Measurements from ENCODE around the gene SPSB1. TPM values are rescaled to one million over a fixed set of nuclear protein-coding genes. Genes with fewer than 3 reads are reported as not detected.

The SPSB1 gene
- total RNA-seq, 1 donor from 2014 or later = 78.6 TPM

GRCh38 chr1:9374748-9375341 lies 82.2 kb downstream of the SPSB1 start:
- TF ChIP-seq, protein P1, sequence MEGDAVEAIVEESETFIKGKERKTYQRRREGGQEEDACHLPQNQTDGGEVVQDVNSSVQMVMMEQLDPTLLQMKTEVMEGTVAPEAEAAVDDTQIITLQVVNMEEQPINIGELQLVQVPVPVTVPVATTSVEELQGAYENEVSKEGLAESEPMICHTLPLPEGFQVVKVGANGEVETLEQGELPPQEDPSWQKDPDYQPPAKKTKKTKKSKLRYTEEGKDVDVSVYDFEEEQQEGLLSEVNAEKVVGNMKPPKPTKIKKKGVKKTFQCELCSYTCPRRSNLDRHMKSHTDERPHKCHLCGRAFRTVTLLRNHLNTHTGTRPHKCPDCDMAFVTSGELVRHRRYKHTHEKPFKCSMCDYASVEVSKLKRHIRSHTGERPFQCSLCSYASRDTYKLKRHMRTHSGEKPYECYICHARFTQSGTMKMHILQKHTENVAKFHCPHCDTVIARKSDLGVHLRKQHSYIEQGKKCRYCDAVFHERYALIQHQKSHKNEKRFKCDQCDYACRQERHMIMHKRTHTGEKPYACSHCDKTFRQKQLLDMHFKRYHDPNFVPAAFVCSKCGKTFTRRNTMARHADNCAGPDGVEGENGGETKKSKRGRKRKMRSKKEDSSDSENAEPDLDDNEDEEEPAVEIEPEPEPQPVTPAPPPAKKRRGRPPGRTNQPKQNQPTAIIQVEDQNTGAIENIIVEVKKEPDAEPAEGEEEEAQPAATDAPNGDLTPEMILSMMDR (IDR thresholded peaks at IDR 0.05; ENCODE audit: partially characterized antibody, unreplicated experiment) = no peak
- peak overlapping the region; percentile 25 for H3K27ac Mint-ChIP-seq (ENCODE audit: unreplicated experiment)
- no peaks in the 10 kb centered on the region for H3K36me3 Mint-ChIP-seq (ENCODE audit: unreplicated experiment)
- peak overlapping the region; percentile 57 for H3K4me3 Mint-ChIP-seq (ENCODE audit: unreplicated experiment)
- peaks cover 44% of the 10 kb centered on the region for H3K4me1 Mint-ChIP-seq (ENCODE audit: low read depth, unreplicated experiment)
- H3K9me3 Mint-ChIP-seq (ENCODE audit: unreplicated experiment) = peaks cover 3% of the 10 kb centered on the region
- peaks cover 23% of the 10 kb centered on the region for H3K27me3 Mint-ChIP-seq (ENCODE audit: unreplicated experiment)
- no peak for DNase-seq

GRCh38 chr1:9375912-9376311 lies 83.2 kb downstream of the SPSB1 start:
- H3K36me3 Mint-ChIP-seq (ENCODE audit: unreplicated experiment) = no peaks in the 10 kb centered on the region
- DNase-seq = no peak
- H3K9me3 Mint-ChIP-seq (ENCODE audit: unreplicated experiment) = peaks cover 5% of the 10 kb centered on the region
- H3K4me1 Mint-ChIP-seq (ENCODE audit: low read depth, unreplicated experiment) = peaks cover 41% of the 10 kb centered on the region
- no peak overlapping the region for H3K4me3 Mint-ChIP-seq (ENCODE audit: unreplicated experiment)
- TF ChIP-seq, protein P1 (IDR thresholded peaks at IDR 0.05; ENCODE audit: partially characterized antibody, unreplicated experiment) = no peak
- no peak overlapping the region for H3K27ac Mint-ChIP-seq (ENCODE audit: unreplicated experiment)
- peaks cover 19% of the 10 kb centered on the region for H3K27me3 Mint-ChIP-seq (ENCODE audit: unreplicated experiment)

DNA sequence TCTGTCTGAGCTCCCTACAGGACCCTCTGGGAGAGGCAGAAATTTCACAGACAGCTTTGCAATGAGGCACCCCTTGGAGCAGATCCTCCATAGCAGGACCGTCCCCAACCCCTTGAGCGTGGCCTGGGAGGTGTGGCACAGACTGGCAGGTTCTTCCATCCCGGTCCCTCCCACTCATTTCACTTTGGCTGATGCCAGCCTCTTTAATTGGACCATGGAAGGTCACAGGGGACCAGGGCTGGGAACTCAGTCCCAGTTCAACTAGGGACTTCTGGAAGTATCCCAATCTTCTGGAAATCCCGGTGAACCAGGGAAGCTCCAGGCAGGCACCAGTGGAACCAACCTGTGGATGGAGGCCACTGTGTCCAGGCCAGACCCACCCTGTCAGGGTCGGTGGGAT lies 83.7 kb downstream of the SPSB1 start:
- Mint-ChIP-seq H3K27me3 (ENCODE audit: unreplicated experiment) (peaks cover 21% of the 10 kb centered on the region), H3K27ac (ENCODE audit: unreplicated experiment) (no peak overlapping the region), H3K36me3 (ENCODE audit: unreplicated experiment) (no peaks in the 10 kb centered on the region), H3K9me3 (ENCODE audit: unreplicated experiment) (peaks cover 5% of the 10 kb centered on the region), H3K4me3 (ENCODE audit: unreplicated experiment) (no peak overlapping the region), H3K4me1 (ENCODE audit: low read depth, unreplicated experiment) (peaks cover 37% of the 10 kb centered on the region)
- TF ChIP-seq, protein P1 (IDR thresholded peaks at IDR 0.05; ENCODE audit: partially characterized antibody, unreplicated experiment) = no peak
- no peak for DNase-seq

DNA sequence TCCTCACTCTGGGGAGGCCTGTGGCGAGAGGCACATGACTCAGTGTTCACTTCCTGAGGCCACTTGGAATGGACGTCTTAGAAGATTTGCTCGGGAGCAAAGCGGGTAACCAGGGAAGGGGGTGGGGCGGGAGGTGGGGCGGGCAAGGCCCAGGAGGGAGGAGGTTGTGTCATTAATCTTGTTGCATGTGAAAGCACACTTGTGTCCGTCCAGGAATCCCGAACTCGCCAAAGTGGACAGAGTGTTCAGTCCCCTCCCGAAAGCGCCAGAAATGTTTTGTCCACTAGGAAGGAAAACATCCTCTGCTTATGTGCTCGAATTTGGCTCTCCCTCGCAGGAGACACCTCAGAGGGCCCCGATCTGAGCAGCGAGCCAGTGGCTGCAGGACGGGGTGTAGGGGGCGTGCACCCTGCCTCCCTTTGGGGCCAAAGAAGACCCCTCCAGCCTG lies 84.2 kb downstream of the SPSB1 start:
- H3K27ac Mint-ChIP-seq (ENCODE audit: unreplicated experiment) = no peak overlapping the region

GRCh38 chr1:9378801-9379200 lies 86.1 kb downstream of the SPSB1 start:
- Mint-ChIP-seq H3K4me1 (ENCODE audit: low read depth, unreplicated experiment) (peaks cover 23% of the 10 kb centered on the region), H3K36me3 (ENCODE audit: unreplicated experiment) (no peaks in the 10 kb centered on the region), H3K27me3 (ENCODE audit: unreplicated experiment) (peaks cover 19% of the 10 kb centered on the region), H3K27ac (ENCODE audit: unreplicated experiment) (no peak overlapping the region), H3K4me3 (ENCODE audit: unreplicated experiment) (no peak overlapping the region), H3K9me3 (ENCODE audit: unreplicated experiment) (peaks cover 4% of the 10 kb centered on the region)
- DNase-seq = no peak
- TF ChIP-seq, protein P1 (IDR thresholded peaks at IDR 0.05; ENCODE audit: partially characterized antibody, unreplicated experiment) = no peak

More for the DNA sequence above, 84.2 kb downstream of the SPSB1 start:
- no peaks in the 10 kb centered on the region for H3K36me3 Mint-ChIP-seq (ENCODE audit: unreplicated experiment)
- TF ChIP-seq, protein P1 (IDR thresholded peaks at IDR 0.05; ENCODE audit: partially characterized antibody, unreplicated experiment) = no peak
- peaks cover 21% of the 10 kb centered on the region for H3K27me3 Mint-ChIP-seq (ENCODE audit: unreplicated experiment)
- peaks cover 5% of the 10 kb centered on the region for H3K9me3 Mint-ChIP-seq (ENCODE audit: unreplicated experiment)
- H3K4me1 Mint-ChIP-seq (ENCODE audit: low read depth, unreplicated experiment) = peaks cover 32% of the 10 kb centered on the region
- no peak for DNase-seq
- no peak overlapping the region for H3K4me3 Mint-ChIP-seq (ENCODE audit: unreplicated experiment)
